ENCODE results near the gene ZFAND2A. TPM values are rescaled to one million over a fixed set of nuclear protein-coding genes. Genes with fewer than 3 reads are reported as not detected.

Gene ZFAND2A
- total RNA-seq, 4 donors from 2014 or later, result 23.9 to 29.2 (median 26.7) TPM

DNA sequence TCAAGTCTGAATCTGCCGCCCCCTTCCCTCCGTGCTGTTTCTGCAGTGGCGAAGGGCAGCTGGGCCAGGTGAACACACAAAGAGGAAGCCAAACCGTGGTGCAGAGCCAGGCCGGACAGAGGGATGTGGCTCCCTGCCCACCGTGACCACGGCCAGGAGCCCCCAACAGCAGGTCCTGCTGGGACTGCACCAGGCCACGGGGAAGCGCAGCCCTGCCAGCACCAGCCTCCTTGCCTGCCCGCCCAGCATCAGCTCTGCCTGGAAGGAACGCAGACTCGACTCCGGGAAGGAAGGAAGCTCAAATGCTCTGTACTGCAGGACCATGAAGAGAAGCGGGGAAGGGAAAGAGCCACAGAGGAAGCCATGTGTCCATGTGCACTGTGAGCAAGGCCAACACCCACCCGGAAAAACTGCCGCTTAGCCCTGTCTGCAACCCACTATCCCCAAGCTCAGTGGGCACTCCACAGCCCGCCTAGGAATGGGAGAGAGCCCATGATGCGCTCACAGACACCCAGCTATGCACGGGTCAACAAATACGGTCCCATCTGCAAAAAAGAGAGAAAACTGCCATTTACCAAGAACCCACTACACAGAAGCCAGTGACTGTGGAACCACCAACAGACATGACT is 53.1 kb downstream of the ZFAND2A start:
- TF ChIP-seq, protein P1, sequence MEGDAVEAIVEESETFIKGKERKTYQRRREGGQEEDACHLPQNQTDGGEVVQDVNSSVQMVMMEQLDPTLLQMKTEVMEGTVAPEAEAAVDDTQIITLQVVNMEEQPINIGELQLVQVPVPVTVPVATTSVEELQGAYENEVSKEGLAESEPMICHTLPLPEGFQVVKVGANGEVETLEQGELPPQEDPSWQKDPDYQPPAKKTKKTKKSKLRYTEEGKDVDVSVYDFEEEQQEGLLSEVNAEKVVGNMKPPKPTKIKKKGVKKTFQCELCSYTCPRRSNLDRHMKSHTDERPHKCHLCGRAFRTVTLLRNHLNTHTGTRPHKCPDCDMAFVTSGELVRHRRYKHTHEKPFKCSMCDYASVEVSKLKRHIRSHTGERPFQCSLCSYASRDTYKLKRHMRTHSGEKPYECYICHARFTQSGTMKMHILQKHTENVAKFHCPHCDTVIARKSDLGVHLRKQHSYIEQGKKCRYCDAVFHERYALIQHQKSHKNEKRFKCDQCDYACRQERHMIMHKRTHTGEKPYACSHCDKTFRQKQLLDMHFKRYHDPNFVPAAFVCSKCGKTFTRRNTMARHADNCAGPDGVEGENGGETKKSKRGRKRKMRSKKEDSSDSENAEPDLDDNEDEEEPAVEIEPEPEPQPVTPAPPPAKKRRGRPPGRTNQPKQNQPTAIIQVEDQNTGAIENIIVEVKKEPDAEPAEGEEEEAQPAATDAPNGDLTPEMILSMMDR (IDR thresholded peaks at IDR 0.05; ENCODE audit: low read depth), result no peak

DNA sequence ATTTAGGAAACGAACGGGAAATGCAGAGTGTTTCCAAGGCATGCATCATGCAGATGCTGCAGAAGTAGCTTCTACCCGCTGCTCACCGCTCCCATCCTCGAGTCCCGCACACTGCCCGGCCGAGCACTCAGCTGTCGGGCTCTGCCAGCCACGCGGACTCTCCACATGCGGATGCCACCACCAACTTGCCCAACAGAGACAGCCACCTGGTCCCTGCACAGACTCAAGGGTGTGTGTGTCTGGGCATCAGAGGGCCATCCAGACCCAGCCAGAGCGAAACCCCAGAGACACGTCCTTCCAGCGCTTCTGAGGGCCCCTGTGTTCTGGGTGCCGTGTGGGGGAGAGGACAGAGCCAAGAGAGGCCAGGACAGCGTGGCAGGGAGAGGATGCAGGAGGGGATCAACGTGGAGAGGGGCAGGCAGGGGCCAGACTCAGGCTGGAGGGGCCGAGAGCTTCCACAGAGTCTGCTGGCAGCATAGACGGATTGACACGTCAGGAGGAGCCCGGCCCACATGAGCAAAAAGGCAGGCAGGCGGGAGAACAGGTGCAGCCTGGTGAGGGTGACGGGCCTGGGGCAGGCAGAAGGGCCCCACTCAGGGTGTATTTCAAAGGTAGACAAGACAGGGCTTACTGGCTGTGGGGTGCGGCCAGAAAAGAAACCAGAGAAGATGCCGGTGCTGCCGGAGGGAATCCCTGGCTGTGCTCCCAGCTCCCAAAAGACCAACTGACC is 53.8 kb downstream of the ZFAND2A start:
- TF ChIP-seq, protein P1 (IDR thresholded peaks at IDR 0.05; ENCODE audit: low read depth), result no peak

DNA sequence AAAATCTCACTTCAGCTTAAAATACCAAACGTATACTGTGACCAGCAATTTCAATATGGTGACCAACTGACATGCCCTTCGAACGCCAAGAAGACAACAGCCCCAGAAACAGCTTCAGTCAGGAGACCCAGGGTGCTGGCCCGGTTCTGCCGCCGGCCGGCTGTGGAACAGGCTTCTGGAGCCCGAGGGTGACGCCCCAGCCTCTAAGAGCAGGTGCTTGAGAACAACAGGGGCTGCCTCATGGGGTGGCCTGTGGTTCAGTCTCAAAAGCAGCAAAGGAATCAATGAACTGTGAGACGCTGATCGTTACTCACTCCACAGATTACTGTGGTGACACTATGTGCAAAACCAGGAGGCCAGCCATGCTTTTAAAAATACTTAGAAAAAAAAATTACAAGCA is 54.8 kb downstream of the ZFAND2A start:
- TF ChIP-seq, protein P1 (IDR thresholded peaks at IDR 0.05; ENCODE audit: low read depth), result no peak

DNA sequence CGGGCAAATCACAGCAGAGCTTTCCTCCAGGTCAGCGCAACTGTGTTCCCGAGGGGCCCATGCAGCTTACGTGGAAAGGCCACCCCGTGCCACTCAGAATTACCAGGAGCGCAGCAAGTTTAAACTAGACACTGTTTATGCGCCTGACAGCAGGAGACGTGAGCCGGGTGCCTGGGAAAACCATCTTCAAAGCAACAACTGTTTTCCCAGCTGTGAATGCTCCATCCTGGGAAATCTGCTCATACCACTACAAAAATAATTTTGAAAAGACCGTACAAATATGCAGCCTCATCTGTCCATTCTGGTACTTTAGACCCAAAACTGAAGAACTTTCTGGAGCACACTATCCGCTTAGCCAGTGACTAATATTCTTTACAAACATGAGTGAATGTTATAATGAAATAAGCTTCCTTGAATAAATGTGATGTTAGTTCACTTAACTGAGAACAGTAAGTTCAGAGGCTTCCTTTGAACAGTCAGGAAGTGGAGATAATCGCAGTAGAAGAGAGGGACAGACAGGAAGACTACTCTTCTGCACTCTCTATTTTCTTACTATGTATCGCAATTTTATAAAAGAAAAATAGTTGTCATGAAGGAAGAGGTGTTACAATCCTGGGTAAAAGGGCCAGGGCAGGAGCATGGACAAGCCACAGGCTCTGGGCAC is 55.3 kb downstream of the ZFAND2A start:
- TF ChIP-seq, protein P1 (IDR thresholded peaks at IDR 0.05; ENCODE audit: low read depth), result no peak

DNA sequence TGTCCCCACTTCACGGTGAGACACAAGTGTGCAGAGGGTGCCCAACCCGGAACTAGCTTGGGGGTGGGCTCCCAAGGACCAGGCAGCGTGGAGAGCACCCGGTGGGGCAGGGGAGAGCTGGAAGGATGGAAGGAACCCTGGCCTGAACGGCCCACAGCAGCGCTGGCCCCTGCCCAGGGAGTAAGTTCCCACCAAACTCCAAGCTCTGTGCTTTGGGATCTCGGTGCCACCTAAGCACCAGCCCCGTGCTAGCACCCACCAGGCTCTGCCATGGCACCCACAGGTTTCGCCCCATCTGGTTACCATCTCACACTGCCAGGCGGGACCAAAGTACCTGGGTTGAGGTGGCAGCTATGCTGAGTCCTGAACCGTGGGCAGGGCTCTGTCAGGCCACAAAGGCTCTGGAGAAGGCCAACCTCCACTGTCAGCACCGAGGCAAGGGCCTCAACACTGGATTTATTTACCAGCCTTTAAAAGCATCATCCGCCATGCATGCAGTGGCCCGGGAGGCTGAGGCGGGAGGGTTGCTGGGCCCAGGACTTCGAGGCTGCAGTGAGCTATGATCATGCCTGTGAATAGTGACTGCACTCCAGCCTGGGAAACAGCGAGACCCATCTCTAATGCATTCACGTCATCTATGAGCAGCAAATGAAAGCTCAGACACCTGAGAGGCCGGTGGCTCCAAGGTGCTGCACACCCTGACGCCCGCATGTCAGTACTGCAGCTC is 56.0 kb downstream of the ZFAND2A start:
- TF ChIP-seq, protein P1 (IDR thresholded peaks at IDR 0.05; ENCODE audit: low read depth), result no peak

DNA sequence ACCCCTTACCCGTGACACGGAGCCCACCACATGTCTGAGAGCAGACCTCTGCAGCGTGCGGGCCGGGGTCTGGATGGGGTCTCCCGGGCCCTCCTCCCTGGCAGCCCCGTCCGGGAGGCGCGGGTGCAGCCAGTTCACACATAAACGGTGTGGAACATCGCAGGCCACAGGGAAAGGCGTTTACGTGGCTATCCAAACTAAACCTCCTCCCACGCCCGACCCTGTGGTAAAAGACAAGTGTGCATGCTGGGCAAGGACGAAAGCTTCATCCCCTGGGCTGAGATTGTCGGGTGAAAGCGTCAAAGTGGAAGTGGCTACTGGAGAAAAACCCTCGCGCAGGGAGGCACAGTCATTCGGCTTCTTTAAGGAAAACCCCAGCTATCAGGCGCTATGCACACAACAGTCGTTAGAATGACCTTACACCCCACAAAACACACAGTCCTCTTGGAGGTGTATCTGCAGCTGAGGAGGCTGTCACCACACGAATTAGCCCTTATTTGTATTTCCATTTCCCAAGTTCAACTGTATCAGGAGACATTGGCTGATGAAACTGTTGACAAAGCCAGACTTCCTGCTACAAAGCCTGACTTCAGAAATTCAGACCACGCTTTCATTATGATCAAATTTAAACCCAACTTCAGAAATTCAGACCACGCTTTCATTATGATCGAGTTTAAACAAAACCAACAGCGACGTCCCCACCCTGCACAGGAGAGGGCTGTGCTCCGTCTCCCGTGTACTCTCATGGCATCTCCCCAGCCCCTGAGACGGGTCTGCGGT is 56.8 kb downstream of the ZFAND2A start:
- TF ChIP-seq, protein P1 (IDR thresholded peaks at IDR 0.05; ENCODE audit: low read depth), result no peak

Other genes starting within 250 kb of the ZFAND2A start
- 10 to 100 TPM in 3 of 4 donors, 1 to 10 TPM in 1; 8.9 to 12.4 (median 10.2) TPM for gene ADAP1, start 205.5 kb downstream of the ZFAND2A start, total RNA-seq
- gene COX19, start 184.6 kb downstream of the ZFAND2A start, total RNA-seq, result 10 to 100 TPM; 13.9 to 18.3 (median 14.9) TPM
- gene CYP2W1, start 177.0 kb downstream of the ZFAND2A start, total RNA-seq, result not detected
- 100 to 1,000 TPM in 1 of 4 donors, 10 to 100 TPM in 3; 44.0 to 145 (median 61.4) TPM for gene GPR146, start 115.7 kb downstream of the ZFAND2A start, total RNA-seq
- gene GPER1, start 72.1 kb downstream of the ZFAND2A start, total RNA-seq, result 1 to 10 TPM; 4.2 to 8.9 (median 6.0) TPM
- not detected for gene UNCX, start 72.7 kb upstream of the ZFAND2A start, total RNA-seq